HepG2 (cell line): ENCODE measurements around the gene NACAD. TPM values are rescaled to one million over a fixed set of nuclear protein-coding genes. Genes with fewer than 3 reads are reported as not detected.

ENCODE experiments used
- ATAC-seq: fragments of 200-7000 bp; cut with Tn5 transposase; 3 replicates; pipeline ENCODE4 v1.9.1; 2020; ENCODE audit warnings: mild to moderate bottlenecking, moderate library complexity
- BruUV-seq: library from RNA; stranded (reverse); fragments of 400-500 nt; replicated peaks from 2 replicates; lab custom pipeline; 2021; lab: Mats Ljungman, UMichigan
- CTCF ChIA-PET: fragments of 300-600 bp; formaldehyde crosslinking; extraction: SDS; loops from one replicate; lab custom pipeline; 2021; ENCODE audit warnings: low total read pairs, inconsistent platforms, low intra/inter-chr PET ratio; lab: Yijun Ruan, JAX
- POLR2A ChIA-PET: fragments of 350-600 bp; sonication (Branson Sonifier 250); formaldehyde crosslinking; loops from one replicate; lab custom pipeline; 2020; ENCODE audit warnings: antibody characterized with exemption, inconsistent platforms; lab: Yijun Ruan, JAX
- DNase-seq: peaks from one replicate; pipeline ENCODE4 v3.0.0-alpha.2; 2015; ENCODE audit warnings: low spot score
- FAIRE-seq: peaks from 3 replicates; lab custom pipeline; 2011; peaks lifted over from hg19 to GRCh38; lab: Jason Lieb, UNC
- H2AFZ ChIP-seq: one replicate; pipeline ENCODE4 v1.6.1; 2011; ENCODE audit warnings: low read length, inconsistent platforms
- H3K27ac ChIP-seq: fragments of 300-600 bp; 3 replicates; pipeline ENCODE4 v1.8.0; 2011; ENCODE audit warnings: mixed run types, mild to moderate bottlenecking, mixed read lengths, low read length, inconsistent platforms; ENCODE audit not compliant: insufficient read depth; ENCODE audit errors: extremely low read length
- H3K27me3 ChIP-seq, 2 experiments: fragments of 200-600 bp in 1 of 2; 2 replicates in 1 of 2; 3 replicates in 1 of 2; pipeline versions ENCODE4 v1.6.0 to v1.8.0; 2011; ENCODE audit warnings: low read length in 2 of 2, mild to moderate bottlenecking in 2 of 2, moderate library complexity in 2 of 2, inconsistent platforms in 1 of 2; ENCODE audit not compliant: insufficient read depth in 2 of 2, control insufficient read depth in 1 of 2
- H3K36me3 ChIP-seq, 2 experiments: fragments of 200-600 bp in 1 of 2; replicated peaks in 1 of 2; 2 replicates in 1 of 2; 3 replicates in 1 of 2; pipeline versions ENCODE4 v1.5.1 to v1.8.0; 2011; ENCODE audit warnings: low read length in 2 of 2, inconsistent platforms in 1 of 2; ENCODE audit not compliant: insufficient read depth in 2 of 2, control insufficient read depth in 1 of 2
- H3K4me1 ChIP-seq: 2 replicates; pipeline ENCODE4 v1.5.1; 2012; ENCODE audit warnings: low read length, inconsistent platforms; ENCODE audit not compliant: insufficient read depth
- H3K4me2 ChIP-seq: 2 replicates; pipeline ENCODE4 v1.6.0; 2011; ENCODE audit warnings: low read depth, low read length, inconsistent platforms
- H3K4me3 ChIP-seq, 3 experiments: fragments of 200-600 bp in 1 of 3; sonication (generic), shearing (Covaris generic) in 1 of 3; replicated peaks in 1 of 3; 2 replicates each; pipeline ENCODE4 v1.5.1; 2011 to 2016; ENCODE audit warnings: low read length in 3 of 3, inconsistent platforms in 2 of 3, low read depth in 2 of 3, mild to moderate bottlenecking in 2 of 3, control low read depth in 1 of 3, mixed read lengths in 1 of 3; ENCODE audit not compliant: insufficient read depth in 1 of 3
- H3K79me2 ChIP-seq: one replicate; pipeline ENCODE4 v1.6.1; 2011; ENCODE audit warnings: low read length, inconsistent platforms; ENCODE audit not compliant: insufficient read depth
- H3K9ac ChIP-seq: 2 replicates; pipeline ENCODE4 v1.6.0; 2011; ENCODE audit warnings: mild to moderate bottlenecking, low read depth, low read length, inconsistent platforms; ENCODE audit not compliant: insufficient read depth
- H3K9me3 ChIP-seq: 2 replicates; pipeline ENCODE4 v1.5.1; 2012; ENCODE audit warnings: mild to moderate bottlenecking, low read length
- H4K20me1 ChIP-seq: 2 replicates; pipeline ENCODE4 v1.6.0; 2011; ENCODE audit warnings: inconsistent platforms, mild to moderate bottlenecking, low read length, moderate library complexity; ENCODE audit not compliant: insufficient read depth
- AGO1 ChIP-seq: fragments of 200-400 bp; formaldehyde crosslinking; IDR thresholded peaks from 2 replicates; pipeline ENCODE4 v1.6.1; 2017; ENCODE audit warnings: mild to moderate bottlenecking, low read depth, low read length, moderate library complexity; ENCODE audit not compliant: poor library complexity, severe bottlenecking
- AGO2 ChIP-seq: fragments of 200-400 bp; formaldehyde crosslinking; optimal IDR thresholded peaks from 2 replicates; pipeline ENCODE3; 2017; ENCODE audit warnings: mild to moderate bottlenecking, low read depth, low read length, moderate library complexity
- NAIF1 ChIP-seq: sonication (generic); formaldehyde crosslinking; IDR thresholded peaks from 2 replicates; pipeline ENCODE4 v1.5.0; 2020; ENCODE audit warnings: mild to moderate bottlenecking, missing genetic modification reagents, borderline replicate concordance
- RORA ChIP-seq: sonication (generic); formaldehyde crosslinking; IDR thresholded peaks from 2 replicates; pipeline ENCODE4 v1.5.0; 2020; ENCODE audit warnings: mild to moderate bottlenecking, missing genetic modification reagents, moderate library complexity
- ZFP90 ChIP-seq: sonication (generic); formaldehyde crosslinking; IDR thresholded peaks from 2 replicates; pipeline ENCODE4 v1.8.0; 2022; ENCODE audit warnings: missing genetic modification reagents, mild to moderate bottlenecking, inconsistent platforms, borderline replicate concordance
- ZNF629 ChIP-seq: sonication (generic); formaldehyde crosslinking; conservative IDR thresholded peaks from 2 replicates; pipeline ENCODE4 v1.5.0; 2020; ENCODE audit warnings: missing genetic modification reagents
- ZNF652 ChIP-seq: IDR thresholded peaks from 2 replicates; pipeline ENCODE4 v1.6.1; 2016; ENCODE audit warnings: low read depth, borderline replicate concordance
- ZNF850 ChIP-seq: sonication (generic); formaldehyde crosslinking; conservative IDR thresholded peaks from 2 replicates; pipeline ENCODE4 v1.9.0; 2021; ENCODE audit warnings: mild to moderate bottlenecking, missing genetic modification reagents
- WGBS: methylation state at CpG from one replicate; pipeline ENCODE4 v1.1.6; 2017; ENCODE audit warnings: low lambda C conversion rate; 5-methylcytosine and 5-hydroxymethylcytosine counted together
- in situ Hi-C: cut with HindIII; loops from 2 replicates; pipeline ENCODE4 v1.10.0; 2017; ENCODE audit warnings: low pct_unique_long_range_greater_than_20kb; ENCODE audit not compliant: extremely low pct_ligation_motif_present
- intact Hi-C: fragments of 100-400 bp; cut with micrococcal nuclease; formaldehyde crosslinking; loops from one replicate; pipeline ENCODE4 v1.10.0; 2022; ENCODE audit not compliant: unreplicated experiment
- polyA plus RNA-seq, 8 experiments: library from polyadenylated mRNA; depleted of rRNA in 3 of 8; stranded (reverse) in 7 of 8; unstranded in 1 of 8; fragments of >200 nt; fragmentation: Illumina TruSeq in 4 of 8; extraction: Trizol in 4 of 8; gene quantifications; 2 replicates each; pipeline versions ENCODE4 v1.2.1 to v1.2.3, GENCODE V29; 2011 to 2016; ENCODE audit warnings: low read depth in 4 of 8, missing spikeins in 1 of 8, mixed read lengths in 1 of 8; ENCODE audit not compliant: insufficient read depth in 1 of 8
- total RNA-seq, 5 experiments: library from RNA; depleted of rRNA; stranded (reverse); fragments of >200 nt; fragmentation: Illumina TruSeq; extraction: Trizol; gene quantifications; 2 replicates each; pipeline ENCODE4 v1.2.3, GENCODE V29; 2016; ENCODE audit warnings: low read depth in 1 of 5

NACAD gene
- total and polyA plus RNA-seq, 2 of the 13 experiments (the other 11 are each of a cell fraction or from before 2014, with no cell fraction given), result 0.04 TPM; not detected in 1

DNA sequence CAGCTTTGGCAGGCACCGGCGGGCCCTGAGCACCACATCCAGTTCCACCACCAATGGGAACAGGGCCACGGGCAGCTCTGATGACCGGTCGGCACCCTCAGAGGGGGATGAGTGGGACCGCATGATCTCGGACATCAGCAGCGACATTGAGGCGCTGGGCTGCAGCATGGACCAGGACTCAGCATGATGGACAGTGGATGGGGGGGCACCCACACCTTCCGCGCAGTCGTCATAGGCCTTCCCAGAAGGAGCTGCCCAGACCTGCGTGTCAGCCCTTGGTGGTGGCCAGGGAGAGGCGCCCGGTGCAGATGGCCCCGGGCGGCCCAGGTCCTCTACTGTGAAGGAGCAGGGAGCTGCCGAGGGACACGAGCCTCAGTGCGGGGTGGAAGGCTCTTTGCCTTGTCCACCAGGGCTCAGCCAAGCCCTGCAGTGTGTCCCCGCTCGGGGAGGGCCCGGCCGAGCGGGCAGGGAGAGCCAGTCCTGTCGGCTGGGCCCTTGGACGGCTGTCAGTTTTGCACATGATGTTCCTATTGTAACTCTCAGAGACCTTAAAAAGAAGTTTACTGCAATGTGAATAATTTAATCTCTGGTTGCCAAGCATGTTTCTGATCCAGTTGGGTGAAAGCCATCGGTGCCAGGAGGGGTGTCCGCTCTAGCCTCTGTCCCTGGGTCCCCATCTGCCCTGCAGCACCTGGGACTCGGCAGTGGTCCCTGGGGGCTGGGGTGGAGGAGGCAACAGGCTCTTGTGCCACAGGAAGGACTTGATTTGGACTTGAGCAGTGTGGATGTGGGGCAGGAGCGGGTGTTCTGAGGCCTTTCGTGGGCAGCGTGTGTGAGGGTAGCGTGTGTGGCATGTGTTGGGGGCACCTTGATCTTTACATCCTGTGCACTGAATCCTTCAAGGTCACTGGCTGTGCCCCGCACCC, 12.6 kb downstream of the NACAD start:
- TF ChIP-seq ZNF652 (CRISPR knock-in tag) (no peak), ZNF850 (CRISPR knock-in tag) (no peak), ZFP90 (CRISPR knock-in tag) (no peak), AGO1 (no peak), AGO2 (no peak), NAIF1 (CRISPR knock-in tag) (no peak)
- in situ Hi-C loops (no loop called here), intact Hi-C loops (no loop called here)
- Histone ChIP-seq H3K79me2 (no peaks in the 10 kb centered on the region), H3K9me3 (no peaks in the 10 kb centered on the region), H3K36me3 (peaks cover 6 to 16% of the 10 kb centered on the region in 2 experiments; a peak in 3 of 5 replicates), H3K4me1 (no peaks in the 10 kb centered on the region), H3K27ac (no peak overlapping the region), H3K9ac (no peak overlapping the region), H3K4me3 (no peak overlapping the region), H3K4me2 (no peak overlapping the region), H3K27me3 (peaks cover 0 to 3% of the 10 kb centered on the region in 2 experiments; a peak in 1 of 5 replicates), H2AFZ (no peak overlapping the region), H4K20me1 (no peaks in the 10 kb centered on the region)
- no peak for DNase-seq
- ChIA-PET POLR2A (no interaction called here), CTCF (no interaction called here)
- WGBS, result 96% methylated on average over 4 of the region's 35 CpGs
- ATAC-seq, result no peak
- FAIRE-seq, result no peak
- BruUV-seq, result no TSS peak

- FAIRE-seq, result no peak
- Histone ChIP-seq H3K79me2 (no peaks in the 10 kb centered on the region), H3K4me2 (no peak overlapping the region), H2AFZ (no peak overlapping the region), H3K36me3 (peaks cover 6 to 18% of the 10 kb centered on the region in 2 experiments; a peak in 3 of 5 replicates), H3K4me3 (no peak overlapping the region), H3K9me3 (no peaks in the 10 kb centered on the region), H3K9ac (no peak overlapping the region), H3K27ac (no peak overlapping the region), H3K4me1 (no peaks in the 10 kb centered on the region), H3K27me3 (peaks cover 0 to 2% of the 10 kb centered on the region in 2 experiments; a peak in 1 of 5 replicates), H4K20me1 (no peaks in the 10 kb centered on the region)
- ATAC-seq, result no peak
- ChIA-PET POLR2A (no interaction called here), CTCF (no interaction called here)
- no peak for DNase-seq
- intact Hi-C loops (no loop called here), in situ Hi-C loops (no loop called here)
- no TSS peak for BruUV-seq
- no CpG with 5 or more reads among the region's 1 CpG for WGBS
- TF ChIP-seq ZNF629 (CRISPR knock-in tag) (peak; percentile 91), RORA (CRISPR knock-in tag) (no peak)
Observed at GRCh38 chr7:45075355-45075644, 13.5 kb downstream of the NACAD start.
